Breast epithelium (tissue), 4 donors: ENCODE data around the gene SUSD6. TPM values are rescaled to one million over a fixed set of nuclear protein-coding genes. Genes with fewer than 3 reads are reported as not detected.

ENCODE experiments used
- DNase-seq, 2 donors: peaks; one replicate each; pipeline ENCODE4 v3.0.0-alpha.2; 2019; ENCODE audit warnings: low spot score in 2 of 2
- H3K27ac ChIP-seq, 2 donors: fragments of 200-600 bp; sonication (generic) in 1 of 2; one replicate each; pipeline ENCODE4 v1.5.1; 2016 to 2019; ENCODE audit warnings: mild to moderate bottlenecking in 1 of 2
- H3K27me3 ChIP-seq, 2 donors: fragments of 200-600 bp; sonication (generic) in 1 of 2; one replicate each; pipeline versions ENCODE4 v1.5.1 to v1.6.0; 2017 to 2019; ENCODE audit warnings: control low read depth in 1 of 2, mild to moderate bottlenecking in 1 of 2
- H3K36me3 ChIP-seq: fragments of 200-600 bp; one replicate; pipeline ENCODE4 v1.5.1; 2019
- H3K4me1 ChIP-seq, 2 donors: fragments of 200-600 bp; sonication (generic); one replicate each; pipeline ENCODE4 v1.5.1; 2016 to 2019; ENCODE audit warnings: control low read depth in 1 of 2
- H3K4me3 ChIP-seq, 3 donors: fragments of 200-600 bp; sonication (generic); 1 replicate in 2 of 3; 2 replicates in 1 of 3; pipeline ENCODE4 v1.5.1; 2016 to 2019; ENCODE audit warnings: mild to moderate bottlenecking in 3 of 3, moderate library complexity in 2 of 3
- H3K9me3 ChIP-seq, 2 donors: fragments of 200-600 bp; sonication (generic) in 1 of 2; one replicate each; pipeline ENCODE4 v1.5.1; 2016 to 2019; ENCODE audit warnings: control low read depth in 1 of 2
- CTCF ChIP-seq, 3 donors: fragments of 450-650 bp; IDR thresholded peaks; one replicate each; pipeline ENCODE4 v1.5.1; 2016 to 2017; ENCODE audit warnings: antibody characterized with exemption in 3 of 3, mild to moderate bottlenecking in 3 of 3, moderate library complexity in 3 of 3
- POLR2A ChIP-seq: fragments of 450-650 bp; IDR thresholded peaks from one replicate; pipeline ENCODE4 v1.6.1; 2016; ENCODE audit warnings: antibody characterized with exemption, mild to moderate bottlenecking, moderate library complexity
- POLR2AphosphoS5 ChIP-seq, 3 donors: sonication (generic); formaldehyde crosslinking; IDR thresholded peaks; one replicate each; pipeline ENCODE4 v1.6.1; 2017; ENCODE audit warnings: antibody characterized with exemption in 3 of 3
- intact Hi-C: fragments of 100-400 bp; cut with DNase I; formaldehyde crosslinking; loops from one replicate; pipeline ENCODE4 v1.15.1; 2023; ENCODE audit warnings: low total_unique reads
- total RNA-seq, 3 donors: library from RNA; depleted of rRNA; stranded (reverse); fragments of >200 nt; gene quantifications; one replicate each; pipeline ENCODE4 v1.1.0, GENCODE V29; 2016

SUSD6 gene
- total RNA-seq, 3 donors from 2014 or later, result 30.2 to 55.9 (median 55.7) TPM

- Histone ChIP-seq H3K36me3 (no peaks in the 10 kb centered on the region), H3K27me3 (no peaks in the 10 kb centered on the region), H3K9me3 (no peaks in the 10 kb centered on the region), H3K27ac (no peak overlapping the region), H3K4me3 (no peak overlapping the region), H3K4me1 (no peaks in the 10 kb centered on the region)
- intact Hi-C loops, result no loop called here
- no peak for TF ChIP-seq POLR2A
- no peak for TF ChIP-seq POLR2AphosphoS5 (IDR thresholded peaks at IDR 0.05)
- TF ChIP-seq CTCF (IDR thresholded peaks at IDR 0.05), result no peak
- DNase-seq, result no peak
Observed at GRCh38 chr14:69755296-69755695, 143.9 kb downstream of the SUSD6 start.

GRCh38 chr14:69755784-69756183 is 144.4 kb downstream of the SUSD6 start:
- no peak overlapping the region for H3K4me3 ChIP-seq
- H3K27ac ChIP-seq, result no peak overlapping the region
- intact Hi-C loops, result no loop called here

GRCh38 chr14:69756298-69756697 is 144.9 kb downstream of the SUSD6 start:
- Histone ChIP-seq H3K9me3 (no peaks in the 10 kb centered on the region), H3K4me3 (no peak overlapping the region), H3K4me1 (no peaks in the 10 kb centered on the region), H3K27ac (no peak overlapping the region), H3K27me3 (no peaks in the 10 kb centered on the region), H3K36me3 (no peaks in the 10 kb centered on the region)
- TF ChIP-seq POLR2A, result no peak
- no peak for TF ChIP-seq CTCF (IDR thresholded peaks at IDR 0.05)
- no peak for TF ChIP-seq POLR2AphosphoS5 (IDR thresholded peaks at IDR 0.05)
- intact Hi-C loops, result no loop called here
- no peak for DNase-seq

More at GRCh38 chr14:69755784-69756183, 144.4 kb downstream of the SUSD6 start:
- Histone ChIP-seq H3K27me3 (no peaks in the 10 kb centered on the region), H3K36me3 (no peaks in the 10 kb centered on the region), H3K4me1 (no peaks in the 10 kb centered on the region), H3K9me3 (no peaks in the 10 kb centered on the region)
- TF ChIP-seq POLR2A (no peak), CTCF (IDR thresholded peaks at IDR 0.05) (no peak), POLR2AphosphoS5 (IDR thresholded peaks at IDR 0.05) (no peak)
- DNase-seq, result no peak

GRCh38 chr14:69760810-69761209 is 149.4 kb downstream of the SUSD6 start:
- no peaks in the 10 kb centered on the region for H3K4me1 ChIP-seq
- DNase-seq, result no peak
- TF ChIP-seq CTCF (IDR thresholded peaks at IDR 0.05), result no peak
- TF ChIP-seq POLR2AphosphoS5 (IDR thresholded peaks at IDR 0.05), result no peak
- TF ChIP-seq POLR2A, result no peak
- no peaks in the 10 kb centered on the region for H3K27me3 ChIP-seq
- no peaks in the 10 kb centered on the region for H3K9me3 ChIP-seq
- no peak overlapping the region for H3K4me3 ChIP-seq
- no peaks in the 10 kb centered on the region for H3K36me3 ChIP-seq
- H3K27ac ChIP-seq, result no peak overlapping the region
- intact Hi-C loops, result no loop called here

GRCh38 chr14:69763761-69764510 is 152.5 kb downstream of the SUSD6 start:
- Histone ChIP-seq H3K4me3 (no peak overlapping the region), H3K36me3 (no peaks in the 10 kb centered on the region), H3K27ac (no peak overlapping the region), H3K4me1 (peaks cover 5 to 6% of the 10 kb centered on the region in 2 donors), H3K27me3 (no peaks in the 10 kb centered on the region), H3K9me3 (no peaks in the 10 kb centered on the region)
- intact Hi-C loops, result no loop called here
- TF ChIP-seq POLR2AphosphoS5 (IDR thresholded peaks at IDR 0.05) (no peak), CTCF (IDR thresholded peaks at IDR 0.05) (no peak), POLR2A (no peak)
- no peak for DNase-seq
